Omental fat pad (tissue), 4 donors: Measurements from ENCODE around the gene TBC1D5. TPM values are rescaled to one million over a fixed set of nuclear protein-coding genes. Genes with fewer than 3 reads are reported as not detected.

Experiments
- ATAC-seq: fragments of 150-250 bp; one replicate; pipeline ENCODE4 v1.9.1; 2016; ENCODE audit warnings: mild to moderate bottlenecking, moderate library complexity; ENCODE audit not compliant: low FRiP score
- DNase-seq: peaks from one replicate; pipeline ENCODE4 v3.0.0-alpha.2; 2019; ENCODE audit warnings: low spot score
- total RNA-seq, 4 donors: library from RNA; depleted of rRNA; stranded (reverse); fragments of >200 nt; gene quantifications; one replicate each; pipeline ENCODE4 v1.1.0, GENCODE V29; 2016
- TF ChIP-seq, protein P1 (sequence below), 3 donors: fragments of 450-650 bp; IDR thresholded peaks; one replicate each; pipeline ENCODE4 v1.5.1; 2016 to 2017; ENCODE audit warnings: antibody characterized with exemption in 3 of 3, mild to moderate bottlenecking in 3 of 3, moderate library complexity in 2 of 3

The TBC1D5 gene
- total RNA-seq, 4 donors from 2014 or later, result 56.8 to 92.5 (median 74.8) TPM

DNA sequence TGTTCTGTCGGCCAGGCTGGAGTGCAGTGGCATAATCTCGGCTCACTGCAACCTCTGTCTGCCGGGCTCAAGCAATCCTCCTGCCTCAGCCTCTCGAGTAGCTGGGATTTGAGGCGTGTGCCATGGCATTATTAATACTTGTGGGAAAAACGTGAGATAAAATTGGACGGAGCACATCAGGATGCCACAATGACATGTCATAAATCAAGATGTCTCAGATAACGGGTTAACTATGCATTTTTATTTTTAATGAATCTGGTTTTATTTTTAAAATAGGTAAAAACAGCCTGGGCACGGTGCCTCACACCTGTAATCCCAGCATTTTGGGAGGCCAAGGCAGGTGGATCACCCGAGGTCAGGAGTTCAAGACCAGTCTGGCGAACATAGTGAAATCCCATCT, 212.8 kb downstream of the TBC1D5 start:
- DNase-seq, result no peak
- no peak for ATAC-seq
- TF ChIP-seq, protein P1, sequence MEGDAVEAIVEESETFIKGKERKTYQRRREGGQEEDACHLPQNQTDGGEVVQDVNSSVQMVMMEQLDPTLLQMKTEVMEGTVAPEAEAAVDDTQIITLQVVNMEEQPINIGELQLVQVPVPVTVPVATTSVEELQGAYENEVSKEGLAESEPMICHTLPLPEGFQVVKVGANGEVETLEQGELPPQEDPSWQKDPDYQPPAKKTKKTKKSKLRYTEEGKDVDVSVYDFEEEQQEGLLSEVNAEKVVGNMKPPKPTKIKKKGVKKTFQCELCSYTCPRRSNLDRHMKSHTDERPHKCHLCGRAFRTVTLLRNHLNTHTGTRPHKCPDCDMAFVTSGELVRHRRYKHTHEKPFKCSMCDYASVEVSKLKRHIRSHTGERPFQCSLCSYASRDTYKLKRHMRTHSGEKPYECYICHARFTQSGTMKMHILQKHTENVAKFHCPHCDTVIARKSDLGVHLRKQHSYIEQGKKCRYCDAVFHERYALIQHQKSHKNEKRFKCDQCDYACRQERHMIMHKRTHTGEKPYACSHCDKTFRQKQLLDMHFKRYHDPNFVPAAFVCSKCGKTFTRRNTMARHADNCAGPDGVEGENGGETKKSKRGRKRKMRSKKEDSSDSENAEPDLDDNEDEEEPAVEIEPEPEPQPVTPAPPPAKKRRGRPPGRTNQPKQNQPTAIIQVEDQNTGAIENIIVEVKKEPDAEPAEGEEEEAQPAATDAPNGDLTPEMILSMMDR (IDR thresholded peaks at IDR 0.05), result no peak

DNA sequence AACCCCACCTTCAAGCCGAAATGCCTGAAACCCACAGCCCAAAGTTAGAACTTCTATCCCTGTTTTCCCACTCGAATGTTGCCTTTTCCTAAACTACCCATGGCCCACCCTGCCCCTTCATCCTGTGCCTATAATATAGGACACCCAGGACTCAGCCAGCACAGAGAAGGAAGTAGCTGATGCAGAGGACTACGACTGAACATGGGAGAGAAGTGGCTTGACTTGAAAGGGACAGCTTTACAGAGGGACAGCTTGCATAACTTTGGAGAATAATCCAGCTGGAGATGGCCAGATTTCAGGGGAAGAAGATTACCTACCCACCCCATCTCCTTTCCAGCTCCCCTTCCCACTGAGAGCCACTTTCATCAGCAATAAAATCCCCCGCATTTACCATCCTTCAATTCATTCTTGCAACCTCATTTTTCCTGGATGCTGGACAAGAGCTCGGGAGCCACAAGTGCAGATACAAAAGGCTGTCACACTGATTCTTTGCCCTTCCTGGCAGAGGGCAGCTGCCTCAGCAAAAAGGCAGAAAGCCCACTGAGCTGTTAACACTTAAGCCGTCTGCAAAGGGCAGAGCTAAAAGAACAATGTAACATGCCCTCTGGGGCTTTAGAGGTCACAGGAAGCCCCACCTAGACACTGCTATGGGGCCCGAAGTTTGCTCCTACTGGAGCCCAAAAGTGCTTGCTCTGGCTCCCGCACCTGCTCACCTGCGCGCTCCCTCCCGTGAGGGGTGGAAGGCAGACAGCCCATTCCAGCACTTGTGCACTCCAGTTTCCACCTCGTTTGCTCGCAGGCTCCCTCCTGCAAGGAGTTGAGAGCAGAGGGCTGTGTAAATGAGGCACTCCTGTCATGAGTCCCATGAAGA, 224.0 kb downstream of the TBC1D5 start:
- TF ChIP-seq, protein P1 (IDR thresholded peaks at IDR 0.05), result no peak
- no peak for ATAC-seq
- DNase-seq, result no peak

DNA sequence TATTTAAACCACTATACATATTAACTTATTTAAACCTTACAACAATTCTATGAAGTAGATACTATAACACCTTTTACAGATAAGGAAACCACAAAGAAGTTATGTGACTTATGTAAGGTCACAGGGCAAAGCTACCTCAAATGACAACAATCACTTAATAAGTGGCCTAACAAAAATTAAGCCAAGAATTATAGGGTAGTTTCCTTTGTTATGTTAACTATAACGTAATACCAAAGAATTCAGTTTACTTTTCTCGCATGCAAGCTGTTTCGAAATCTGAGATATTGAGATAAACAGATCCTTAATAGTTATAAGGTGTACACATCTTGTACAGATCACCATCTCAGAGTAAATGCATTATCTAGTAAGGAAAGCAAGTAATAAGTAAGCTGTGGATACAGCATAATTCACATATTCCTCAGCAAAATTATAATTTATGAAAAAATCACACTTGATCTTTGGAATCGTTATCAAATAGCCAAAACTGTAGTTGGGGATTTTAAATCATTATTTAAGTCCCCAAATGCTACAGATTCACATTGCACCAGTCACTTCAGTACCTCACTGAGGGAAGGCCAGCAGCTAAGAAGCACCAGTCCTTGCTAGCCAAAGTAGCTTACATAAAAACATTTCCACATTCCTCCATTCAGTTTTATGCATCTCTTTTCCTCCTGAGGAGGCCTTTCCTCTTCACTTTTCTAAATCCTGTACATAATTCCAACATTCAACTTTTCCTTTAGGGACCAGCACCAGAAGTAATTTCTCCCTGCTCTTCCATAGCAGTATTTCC, 226.8 kb downstream of the TBC1D5 start:
- TF ChIP-seq, protein P1 (IDR thresholded peaks at IDR 0.05), result no peak
- no peak for DNase-seq
- ATAC-seq, result no peak

DNA sequence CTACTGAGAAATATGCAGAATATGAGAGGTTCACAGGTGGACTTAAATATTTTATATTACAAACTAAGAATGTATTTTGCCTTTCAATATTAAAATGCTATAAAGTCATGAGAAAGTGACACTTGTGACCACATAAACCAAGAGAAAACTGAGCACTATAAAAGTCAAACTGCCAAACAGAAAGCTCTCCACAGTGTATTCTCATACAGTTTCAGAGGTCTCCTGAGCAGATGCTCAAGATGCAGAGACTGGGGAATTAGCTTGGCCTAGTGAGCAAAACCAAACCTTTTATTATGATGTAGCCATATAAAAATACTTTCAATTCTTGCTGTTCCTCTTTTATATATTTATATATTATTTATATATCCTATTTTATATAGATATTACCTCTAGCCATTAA, 227.8 kb downstream of the TBC1D5 start:
- no peak for DNase-seq
- ATAC-seq, result no peak
- TF ChIP-seq, protein P1 (IDR thresholded peaks at IDR 0.05), result no peak

DNA sequence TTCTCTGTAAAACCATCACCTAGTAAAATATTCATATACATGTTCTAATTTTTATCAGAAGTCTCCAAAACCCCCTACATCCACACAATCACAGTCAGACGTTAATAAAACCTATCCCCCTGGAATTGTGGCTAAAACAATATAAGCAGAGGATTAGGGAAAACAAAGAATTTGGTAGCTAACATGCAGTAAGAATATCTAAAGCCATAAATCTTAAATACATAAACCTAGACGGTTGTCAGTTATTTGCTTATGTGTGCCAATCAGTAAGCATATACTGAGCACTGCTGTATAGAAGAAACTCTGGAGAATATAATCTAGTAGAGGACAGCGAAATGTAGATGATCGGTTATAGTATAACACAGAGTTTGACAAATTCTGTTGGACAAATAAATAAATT, 232.2 kb downstream of the TBC1D5 start:
- TF ChIP-seq, protein P1 (IDR thresholded peaks at IDR 0.05), result no peak
- no peak for DNase-seq
- no peak for ATAC-seq

DNA sequence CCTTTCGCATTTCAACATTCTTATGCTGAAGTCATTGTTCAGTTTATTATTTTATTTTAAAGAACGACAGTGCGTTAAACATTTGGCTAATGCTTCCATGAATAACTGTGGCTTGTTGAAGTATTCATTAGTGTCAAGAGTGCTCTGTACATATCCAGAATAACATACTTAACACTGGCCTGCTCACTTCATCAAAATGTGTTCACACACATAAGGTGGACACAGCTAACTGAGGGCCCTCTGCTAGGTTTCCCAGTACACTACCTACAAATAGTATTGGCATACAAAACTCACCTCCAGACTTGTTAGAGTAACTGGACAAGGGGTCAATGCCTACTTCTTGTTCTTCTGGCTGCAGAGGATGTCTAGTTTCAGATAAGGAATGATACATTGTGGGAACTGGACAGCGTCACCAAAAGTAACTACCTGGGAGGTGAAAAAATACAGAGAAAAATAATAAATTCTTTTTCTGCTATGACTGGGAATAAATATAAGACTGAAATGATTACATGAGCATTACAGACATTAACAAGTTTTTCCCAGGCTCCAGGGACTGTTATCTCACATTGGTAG, 234.2 kb downstream of the TBC1D5 start:
- no peak for DNase-seq
- no peak for ATAC-seq
- TF ChIP-seq, protein P1 (IDR thresholded peaks at IDR 0.05), result no peak
